Mesenteric fat pad (tissue), 1 donor: ENCODE results near the gene RIPOR1. TPM values are rescaled to one million over a fixed set of nuclear protein-coding genes. Genes with fewer than 3 reads are reported as not detected.
A peak's percentile ranks its signal among the peaks of the same experiment; 100 is the strongest.
"Not testable (repeated sequence)": the region's sequence is repeated elsewhere in the genome, so short reads cannot be mapped to it uniquely, and the experiment has no call there.

Source experiments
- DNase-seq: peaks from one replicate; pipeline ENCODE4 v3.0.0-alpha.2; 2020; ENCODE audit warnings: low spot score
- long read RNA-seq: library from polyadenylated mRNA; unstranded; transcript quantifications from one replicate; pipeline ENCODE4 v2.0.0, GENCODE V29; 2020
- total RNA-seq: library from RNA; stranded (reverse); fragmentation: NEBNext Ultra II Directional; extraction: Animal tissue kit (Norgen Biotek cat#: 25700); gene quantifications from one replicate; pipeline ENCODE4 v1.2.1, GENCODE V29; 2021
- donor health status: DM: yes; HTN: yes; CAD: no.

Gene RIPOR1, protein sequence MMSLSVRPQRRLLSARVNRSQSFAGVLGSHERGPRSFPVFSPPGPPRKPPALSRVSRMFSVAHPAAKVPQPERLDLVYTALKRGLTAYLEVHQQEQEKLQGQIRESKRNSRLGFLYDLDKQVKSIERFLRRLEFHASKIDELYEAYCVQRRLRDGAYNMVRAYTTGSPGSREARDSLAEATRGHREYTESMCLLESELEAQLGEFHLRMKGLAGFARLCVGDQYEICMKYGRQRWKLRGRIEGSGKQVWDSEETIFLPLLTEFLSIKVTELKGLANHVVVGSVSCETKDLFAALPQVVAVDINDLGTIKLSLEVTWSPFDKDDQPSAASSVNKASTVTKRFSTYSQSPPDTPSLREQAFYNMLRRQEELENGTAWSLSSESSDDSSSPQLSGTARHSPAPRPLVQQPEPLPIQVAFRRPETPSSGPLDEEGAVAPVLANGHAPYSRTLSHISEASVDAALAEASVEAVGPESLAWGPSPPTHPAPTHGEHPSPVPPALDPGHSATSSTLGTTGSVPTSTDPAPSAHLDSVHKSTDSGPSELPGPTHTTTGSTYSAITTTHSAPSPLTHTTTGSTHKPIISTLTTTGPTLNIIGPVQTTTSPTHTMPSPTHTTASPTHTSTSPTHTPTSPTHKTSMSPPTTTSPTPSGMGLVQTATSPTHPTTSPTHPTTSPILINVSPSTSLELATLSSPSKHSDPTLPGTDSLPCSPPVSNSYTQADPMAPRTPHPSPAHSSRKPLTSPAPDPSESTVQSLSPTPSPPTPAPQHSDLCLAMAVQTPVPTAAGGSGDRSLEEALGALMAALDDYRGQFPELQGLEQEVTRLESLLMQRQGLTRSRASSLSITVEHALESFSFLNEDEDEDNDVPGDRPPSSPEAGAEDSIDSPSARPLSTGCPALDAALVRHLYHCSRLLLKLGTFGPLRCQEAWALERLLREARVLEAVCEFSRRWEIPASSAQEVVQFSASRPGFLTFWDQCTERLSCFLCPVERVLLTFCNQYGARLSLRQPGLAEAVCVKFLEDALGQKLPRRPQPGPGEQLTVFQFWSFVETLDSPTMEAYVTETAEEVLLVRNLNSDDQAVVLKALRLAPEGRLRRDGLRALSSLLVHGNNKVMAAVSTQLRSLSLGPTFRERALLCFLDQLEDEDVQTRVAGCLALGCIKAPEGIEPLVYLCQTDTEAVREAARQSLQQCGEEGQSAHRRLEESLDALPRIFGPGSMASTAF
- total RNA-seq = 107 TPM
- long read RNA-seq, partial matches to known transcripts = 88 of 95 reads
- long read RNA-seq, other reads (novel, unspliced or antisense) = 7 of 95 reads

DNA sequence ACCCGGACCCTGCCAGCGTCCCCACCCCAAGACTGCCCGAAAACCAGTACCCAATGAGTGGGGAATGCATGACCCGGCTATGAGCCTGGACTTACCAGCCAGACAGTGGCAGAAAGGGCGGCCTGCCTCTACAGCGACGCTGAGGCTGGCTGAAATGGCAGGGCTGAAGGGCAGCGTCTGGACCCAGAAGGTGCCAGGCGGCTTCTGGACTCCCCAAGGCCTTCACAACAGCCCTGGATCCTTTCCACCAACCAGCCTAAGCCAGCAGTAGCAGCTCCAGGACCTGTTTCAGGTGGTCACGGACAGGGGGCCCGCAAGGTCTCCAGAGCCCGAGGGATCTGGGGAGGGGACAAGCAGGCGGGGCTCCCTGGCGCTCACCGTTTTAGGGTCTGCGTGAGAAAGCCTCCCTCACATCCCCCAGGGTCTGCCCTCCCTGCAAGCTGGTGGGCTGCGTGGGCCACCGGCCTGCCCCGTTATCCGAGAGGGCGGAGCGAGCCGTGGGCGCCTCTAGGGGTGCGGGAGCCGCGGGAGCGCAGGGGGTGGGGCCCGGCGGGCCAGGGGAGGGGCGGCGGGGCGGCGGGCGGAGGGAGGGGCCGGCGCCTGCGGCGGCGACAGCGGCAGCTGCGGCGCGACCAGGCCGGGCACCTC lies at the start of gene RIPOR1:
Gene RIPOR1, plus strand, starts transcription at position 608 of the 648 bp plus-strand sequence. CDS start 9,618 bp downstream, outside the sequence.
- no peak for DNase-seq

DNA sequence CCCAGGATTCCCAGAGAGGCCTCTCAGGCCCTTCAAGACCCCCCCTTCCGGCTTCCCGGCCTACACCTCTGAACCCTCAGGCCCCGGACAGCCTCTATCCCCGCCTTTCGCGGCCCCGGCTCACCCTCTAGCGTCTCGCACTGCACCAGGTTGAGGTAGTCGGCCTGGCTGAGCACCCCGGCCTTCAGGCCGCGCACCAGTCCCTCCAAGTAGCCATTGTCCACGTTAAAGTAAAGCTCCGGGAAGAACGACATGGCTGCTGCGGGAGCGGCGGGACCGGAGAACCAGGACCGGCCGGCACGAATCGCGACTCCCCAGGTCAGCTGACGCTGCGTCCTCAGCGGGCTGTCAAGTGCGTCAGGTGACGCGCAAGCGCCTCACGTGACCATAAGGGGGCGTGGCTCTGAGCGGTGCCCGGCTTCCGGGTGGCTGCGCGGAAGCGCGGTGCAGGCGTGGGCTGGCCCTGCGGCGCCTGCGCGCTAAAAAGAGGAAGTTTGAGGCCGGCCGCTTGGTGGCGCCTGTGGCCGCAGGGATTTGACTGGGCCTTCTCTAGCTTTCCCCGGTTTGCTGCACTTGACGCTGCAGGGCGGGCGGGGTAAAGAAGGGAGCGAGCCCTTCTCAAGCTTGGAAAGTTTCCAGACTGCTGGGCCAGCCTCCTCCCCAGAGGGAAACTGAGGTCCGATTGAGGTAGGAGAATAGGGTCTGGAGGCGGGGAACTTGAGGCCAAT lies 47.6 kb upstream of the RIPOR1 start, which contains the start of gene ATP6V0D1:
Gene ATP6V0D1, minus strand, starts transcription at position 325 of the 728 bp plus-strand sequence. Its CDS starts 71 bp downstream, at position 254.
- DNase-seq = peak; percentile 100

DNA sequence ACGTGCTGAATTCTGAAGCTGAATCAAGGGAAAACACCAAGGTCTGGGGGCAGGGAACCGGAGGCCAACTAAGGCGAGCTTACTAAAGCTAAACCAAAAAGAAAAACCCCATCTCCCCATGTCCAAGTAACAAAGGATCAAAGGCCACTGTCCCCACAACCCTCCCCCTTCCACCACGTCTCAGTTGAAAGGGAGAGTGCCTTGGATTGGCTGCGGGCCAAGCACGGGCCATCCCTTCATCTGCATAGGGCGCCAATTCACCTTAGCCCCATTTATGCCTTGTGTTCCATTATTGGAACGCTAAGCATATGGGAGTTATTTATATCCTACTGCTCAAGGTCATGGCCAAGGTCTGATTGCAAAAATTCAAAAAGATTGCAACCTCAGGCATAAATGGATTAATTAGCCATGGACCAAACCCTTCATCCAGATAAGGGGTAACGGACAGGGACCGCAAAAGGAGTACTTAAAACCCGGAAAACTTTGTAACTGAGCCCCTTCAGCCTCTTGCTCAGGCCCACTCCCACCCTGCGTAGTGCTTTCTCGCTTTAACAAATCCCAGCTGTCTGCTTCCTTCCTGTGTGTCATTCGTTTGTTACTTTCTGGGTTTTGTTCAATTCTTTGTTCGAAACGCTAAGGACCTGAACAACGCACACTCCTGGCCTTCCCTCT lies 46.9 kb upstream of the RIPOR1 start:
- no peak for DNase-seq

DNA sequence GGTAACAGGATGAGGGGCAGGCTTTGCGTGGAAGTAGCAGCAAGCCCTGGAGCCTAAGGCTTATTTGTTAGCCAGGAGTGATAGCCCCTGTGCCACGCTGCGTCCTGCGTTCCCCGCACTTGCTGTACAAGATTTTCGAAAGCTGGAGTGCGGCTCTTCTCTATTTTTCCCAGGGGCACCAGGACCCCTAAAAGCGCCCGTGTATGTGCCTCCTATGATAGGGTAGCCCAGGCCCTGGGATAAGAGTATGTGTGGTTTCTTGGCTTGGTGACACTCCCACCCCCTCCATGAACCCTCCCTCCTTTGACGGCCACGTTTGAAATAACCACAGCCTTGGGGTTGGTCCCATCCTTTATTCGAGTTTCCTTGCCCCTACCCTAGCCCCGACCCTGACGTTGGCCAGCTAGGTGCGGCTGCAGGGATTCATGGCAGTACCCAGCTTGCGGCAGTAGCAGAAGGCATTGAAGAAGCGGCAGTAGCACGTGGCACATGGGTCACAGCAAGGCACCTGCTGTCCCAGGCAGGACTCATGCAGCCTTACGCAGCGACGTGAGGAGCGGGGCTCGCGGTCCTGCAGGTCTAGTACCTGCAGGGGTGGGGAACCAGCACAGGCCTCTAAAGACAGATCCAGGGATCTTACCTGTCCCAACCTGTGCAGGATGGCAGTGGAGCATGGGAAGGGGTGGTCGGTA lies 46.2 kb upstream of the RIPOR1 start:
- no peak for DNase-seq

DNA sequence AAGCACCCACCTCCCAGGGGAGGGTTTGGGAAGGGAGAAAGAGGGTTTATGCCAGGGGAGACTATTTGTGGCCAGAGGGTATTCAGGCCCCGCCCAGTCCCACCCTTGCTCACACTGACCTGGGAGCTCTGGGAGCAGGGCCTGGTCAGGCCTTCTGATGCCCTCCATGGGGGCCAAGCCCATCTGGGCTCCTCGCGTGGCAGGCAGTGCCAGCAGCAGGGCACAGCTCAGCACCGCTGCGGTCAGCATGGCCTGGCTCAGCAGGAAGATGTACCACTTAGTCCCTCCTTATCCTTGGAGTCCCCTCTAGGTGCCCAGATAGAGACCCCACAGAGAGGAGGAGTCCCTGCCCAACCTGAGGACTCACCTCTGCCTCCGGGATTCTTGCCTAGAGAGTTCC lies 45.5 kb upstream of the RIPOR1 start, which contains the start of gene AGRP:
Gene AGRP, minus strand, starts transcription at position 398 of the 400 bp plus-strand sequence. Its CDS starts 149 bp downstream, at position 249.
- DNase-seq = no peak

DNA sequence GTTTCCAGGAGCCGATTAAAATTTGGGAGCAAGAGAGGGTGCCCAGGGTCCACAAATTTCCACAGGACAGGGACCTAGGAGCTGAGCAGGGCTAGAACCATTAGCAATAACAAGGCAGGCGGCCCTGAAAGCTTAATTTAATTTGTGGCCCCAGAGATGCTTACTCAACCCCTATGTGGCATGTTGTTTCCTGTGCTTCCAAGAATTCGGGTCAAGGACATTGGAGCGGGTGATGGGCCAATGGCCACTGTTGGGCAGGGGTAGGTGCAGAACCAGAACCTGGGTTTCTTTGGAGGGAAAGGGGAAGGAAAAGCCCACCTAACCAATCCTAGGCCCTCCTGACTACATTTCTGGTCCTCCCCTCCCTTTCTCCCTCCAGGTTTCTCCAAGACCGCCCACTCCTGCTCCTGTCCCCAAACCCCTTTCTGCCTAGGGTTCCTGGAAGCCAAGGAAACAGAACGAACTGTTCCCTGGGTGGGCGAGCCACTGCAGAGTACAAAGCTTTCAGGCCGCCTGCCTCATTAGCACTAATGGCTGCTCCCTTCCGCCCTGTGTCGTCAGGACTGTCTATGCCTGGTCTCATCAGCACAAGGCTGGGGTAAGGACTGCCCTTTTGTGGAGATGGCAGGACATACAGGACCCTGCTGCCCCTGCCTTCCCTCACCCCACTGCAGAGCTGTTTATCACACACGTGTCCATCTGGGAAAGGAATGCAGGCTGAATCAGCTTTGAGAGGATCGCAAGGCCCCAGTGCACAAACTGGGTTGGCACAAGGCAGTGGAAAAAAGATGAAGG lies 44.7 kb upstream of the RIPOR1 start:
- no peak for DNase-seq

DNA sequence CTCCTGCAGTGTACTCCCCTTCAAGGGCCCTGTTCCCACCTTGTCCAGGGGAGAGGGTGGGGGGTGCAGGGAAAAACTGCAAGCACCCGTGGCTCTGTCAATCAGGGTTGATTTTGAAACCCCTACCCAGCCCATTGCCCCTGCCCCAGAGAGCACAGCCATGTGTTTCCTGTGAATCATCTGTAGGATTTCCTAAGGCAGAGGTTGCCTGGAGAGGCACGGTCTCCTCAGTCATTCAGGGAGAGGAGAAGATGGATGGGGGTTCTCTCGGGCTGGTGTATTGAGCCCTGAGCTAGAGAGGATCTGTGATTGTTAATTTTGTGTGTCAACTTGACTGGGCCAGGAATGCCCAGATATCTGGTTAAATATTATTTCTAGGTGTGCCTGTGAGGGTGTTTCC lies 41.8 kb upstream of the RIPOR1 start:
- no peak for DNase-seq

DNA sequence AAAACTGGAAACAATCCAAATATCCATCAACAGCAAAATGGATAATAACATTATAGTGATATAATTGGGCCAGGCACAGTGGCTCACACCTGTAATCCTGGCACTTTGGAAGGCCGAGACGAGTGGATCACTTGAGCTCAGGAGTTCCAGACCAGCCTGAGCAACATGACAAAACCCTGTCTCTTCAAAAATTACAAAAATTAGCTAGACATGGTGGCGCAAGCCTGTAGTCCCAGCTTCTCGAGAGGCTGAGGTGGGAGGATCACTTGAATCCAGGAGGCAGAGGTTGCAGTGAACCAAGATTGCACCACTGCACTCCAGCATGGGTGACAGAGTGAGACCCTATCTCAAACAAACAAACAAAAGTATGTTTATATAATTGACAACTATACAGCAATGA lies 41.1 kb upstream of the RIPOR1 start:
- DNase-seq = not testable (repeated sequence)

DNA sequence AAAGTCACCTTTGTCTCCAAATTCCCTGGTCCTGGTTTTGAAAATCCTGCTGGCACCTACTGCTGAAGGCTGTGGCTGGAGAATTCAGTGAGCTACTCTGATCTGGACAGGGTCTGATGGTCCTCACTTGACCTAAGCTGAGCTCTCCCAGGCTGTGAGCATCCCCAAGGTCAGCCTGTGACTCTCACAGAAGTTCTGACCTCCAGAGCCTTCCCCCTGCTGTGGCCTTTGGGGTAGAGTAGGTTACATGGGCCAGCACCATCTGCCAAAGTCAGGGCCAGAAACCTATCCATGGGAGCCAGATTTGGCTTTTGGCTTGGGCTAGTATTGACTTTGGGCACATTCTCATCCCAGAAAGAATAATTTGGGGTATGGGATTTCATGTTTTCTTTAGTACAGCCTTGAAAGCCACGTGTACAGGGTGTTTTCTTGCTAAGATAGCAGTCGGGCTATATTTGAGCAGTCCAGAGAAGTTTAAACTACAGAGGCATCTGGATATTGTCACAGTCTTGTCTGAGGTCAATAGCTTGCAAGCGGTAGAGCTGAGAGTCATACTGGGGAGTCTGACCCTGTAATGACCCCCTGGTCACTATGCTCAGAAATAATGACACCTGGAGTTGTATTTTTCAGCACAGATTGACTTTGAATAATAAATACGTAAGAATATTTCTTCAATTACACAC lies 39.1 kb upstream of the RIPOR1 start:
- no peak for DNase-seq

DNA sequence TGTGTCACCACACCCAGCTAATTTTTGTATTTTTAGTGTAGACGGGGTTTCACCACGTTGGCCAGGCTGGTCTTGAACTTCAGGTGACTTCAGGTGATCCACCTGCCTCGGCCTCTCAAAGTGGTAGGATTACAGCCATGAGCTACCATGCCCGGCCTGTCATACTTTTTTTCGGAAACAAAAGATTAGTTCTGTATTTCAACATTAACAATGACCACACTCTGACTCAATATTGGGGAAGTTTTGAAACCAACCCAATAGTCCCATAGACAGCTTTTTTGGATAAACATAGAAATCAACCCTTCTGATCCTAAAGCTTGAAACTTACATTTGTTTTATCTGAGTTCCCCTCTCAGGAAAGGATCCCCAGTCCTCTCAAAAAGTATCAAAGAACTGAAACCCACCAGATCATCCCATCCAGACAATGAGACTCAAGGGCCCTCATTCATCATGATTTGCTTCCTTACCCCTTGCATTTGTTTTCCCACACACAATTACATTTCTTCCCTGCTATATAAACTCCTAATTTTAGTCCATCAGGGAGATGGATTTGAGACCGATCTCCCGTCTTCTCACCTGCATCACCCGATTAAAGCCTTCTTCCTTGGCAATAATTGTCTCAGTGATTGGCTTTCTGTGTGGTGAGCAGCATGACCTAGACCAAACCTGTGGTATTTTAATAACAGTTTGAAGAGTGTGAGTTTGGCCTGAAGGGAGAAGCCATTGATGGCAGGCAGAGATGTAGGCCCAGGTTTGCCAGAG lies 38.1 kb upstream of the RIPOR1 start:
- DNase-seq = no peak

DNA sequence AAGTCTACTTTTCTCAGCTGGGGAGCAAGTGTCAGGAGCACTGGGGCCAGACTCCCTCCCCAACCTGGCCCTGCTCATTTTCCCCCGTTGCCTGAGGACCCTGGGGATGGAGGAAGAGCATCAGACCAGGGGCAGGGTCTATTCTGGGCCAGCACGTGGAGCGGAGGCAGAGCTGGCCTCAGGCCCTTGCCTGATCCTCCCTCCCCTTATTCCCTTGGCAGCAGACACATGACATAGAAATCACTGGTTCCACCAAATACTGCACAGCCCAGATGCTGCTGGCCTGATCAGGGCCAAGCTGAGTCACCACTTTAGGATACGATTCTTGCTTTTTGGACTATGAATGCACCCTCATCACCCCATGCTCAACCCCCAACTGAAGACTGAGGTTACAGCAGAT lies 29.5 kb upstream of the RIPOR1 start:
- no peak for DNase-seq

DNA sequence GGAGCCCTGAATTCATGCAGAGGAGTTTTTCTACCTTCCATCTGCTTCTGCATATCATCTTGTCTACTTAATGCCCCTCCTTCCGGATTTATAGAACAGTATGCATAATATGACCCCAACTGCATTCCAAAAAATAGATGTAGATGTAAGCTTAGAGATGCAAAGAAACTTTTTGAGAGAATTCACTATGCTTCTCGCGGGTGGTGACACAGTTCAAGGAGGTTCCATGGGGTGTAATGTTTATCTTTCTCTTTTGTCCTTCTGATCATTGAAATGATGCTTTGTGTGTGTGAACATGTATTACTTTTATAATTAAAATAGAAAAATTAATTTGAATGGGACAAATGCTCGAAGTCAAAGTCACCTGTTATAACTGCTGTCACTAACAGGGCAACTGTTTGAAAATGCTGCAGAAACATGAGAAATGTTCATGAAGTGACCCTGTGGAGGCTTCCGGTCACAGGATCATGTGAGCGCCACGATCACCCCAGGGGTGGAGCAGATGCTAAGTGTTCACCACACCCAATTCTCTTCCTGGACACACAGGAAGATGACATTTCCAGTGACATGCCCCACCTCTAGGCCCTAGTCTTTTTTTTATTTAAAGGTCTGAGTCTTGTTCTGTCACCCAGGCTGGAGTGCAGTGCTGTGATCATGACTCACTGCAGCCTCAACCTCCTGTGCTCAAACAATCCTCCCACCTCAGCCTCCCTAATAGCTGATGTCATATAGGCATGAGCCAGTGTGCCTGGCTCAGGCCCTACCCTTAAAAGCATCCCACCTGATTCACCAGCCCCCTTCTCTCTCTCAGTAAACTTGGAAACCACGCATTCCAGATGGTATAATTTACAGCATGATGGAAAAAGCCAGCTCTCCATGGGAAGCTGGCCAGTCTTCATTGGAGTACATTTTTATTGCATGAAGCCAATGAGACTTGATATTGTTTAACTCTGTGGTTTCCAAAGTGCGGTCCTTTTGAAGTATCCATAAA lies 24.3 kb upstream of the RIPOR1 start:
- DNase-seq = no peak

DNA sequence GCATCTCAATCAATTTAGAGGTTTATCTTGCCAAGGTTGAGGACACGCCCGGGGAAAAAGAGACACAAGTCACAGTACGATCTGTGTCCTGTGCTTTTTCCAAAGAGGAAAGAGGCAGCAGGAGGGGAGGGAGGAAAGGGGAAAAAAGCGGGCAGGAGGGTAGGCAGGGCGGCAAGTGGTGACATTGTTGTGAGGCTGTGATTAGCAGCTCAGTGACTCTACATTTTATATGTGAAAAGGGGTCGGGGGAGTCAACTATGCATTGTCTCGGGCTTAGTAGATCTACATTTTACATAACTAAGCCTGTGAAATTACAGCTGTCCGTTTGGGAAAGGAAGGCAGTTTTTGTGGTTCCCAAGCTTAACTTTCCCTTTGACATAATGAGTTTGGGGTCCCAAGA lies 22.2 kb upstream of the RIPOR1 start:
- DNase-seq = no peak

DNA sequence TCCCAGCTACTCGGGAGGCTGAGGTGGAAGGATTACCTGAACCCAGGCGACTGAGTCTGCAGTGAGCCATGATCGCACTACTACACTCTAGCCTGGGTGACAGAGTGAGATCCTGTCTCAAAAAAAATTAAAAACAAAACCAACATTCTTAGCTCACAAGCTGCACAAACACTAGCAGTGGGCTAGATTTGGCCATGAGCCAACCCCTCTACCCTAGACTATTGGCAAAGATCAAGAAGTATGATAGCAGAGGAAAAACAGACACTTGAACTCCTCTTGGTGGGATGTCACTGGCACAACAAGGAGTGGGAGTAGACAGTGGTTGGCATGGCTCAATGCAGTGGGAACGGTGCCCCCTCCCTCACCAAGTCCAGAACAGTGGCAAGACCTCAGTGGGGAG lies 19.6 kb upstream of the RIPOR1 start:
- no peak for DNase-seq

DNA sequence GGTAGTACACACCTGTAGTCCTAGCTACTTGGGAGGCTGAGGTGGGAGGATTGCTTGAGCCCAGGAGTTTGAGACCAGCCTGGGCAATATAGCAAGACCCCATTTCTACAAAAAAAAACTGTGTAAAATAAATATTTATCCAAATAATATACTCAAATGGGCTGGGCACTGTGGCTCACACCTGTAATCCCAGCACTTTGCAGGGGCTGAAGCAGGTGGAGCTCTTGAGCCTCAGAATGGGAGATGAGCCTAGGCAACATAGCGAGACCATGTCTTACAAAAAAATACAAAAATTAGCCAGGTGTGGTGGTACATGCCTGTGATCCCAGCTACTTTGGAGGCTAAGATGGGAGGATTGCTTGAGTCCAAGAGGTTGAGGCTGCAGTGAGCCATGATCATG lies 14.7 kb upstream of the RIPOR1 start:
- DNase-seq = not testable (repeated sequence)
